GM12892 (cell line): ENCODE measurements around the gene SPCS2.
"Not testable (repeated sequence)": the region's sequence is repeated elsewhere in the genome, so short reads cannot be mapped to it uniquely, and the experiment has no call there.

Source experiments
- DNase-seq: peaks from one replicate; pipeline ENCODE4 v3.0.0; 2011; ENCODE audit not compliant: insufficient read length
- FAIRE-seq: peaks from 2 replicates; lab custom pipeline; 2011; peaks lifted over from hg19 to GRCh38; lab: Jason Lieb, UNC
- POLR2A ChIP-seq: IDR thresholded peaks from 2 replicates; pipeline ENCODE4 v1.6.1; 2011; ENCODE audit warnings: low read depth, low read length, control low read depth
- POLR2AphosphoS5 ChIP-seq: IDR thresholded peaks from 2 replicates; pipeline ENCODE4 v1.6.1; 2011; ENCODE audit warnings: low read depth, low read length, control low read depth
- TAF1 ChIP-seq: IDR thresholded peaks from 2 replicates; pipeline ENCODE4 v1.6.1; 2011; ENCODE audit warnings: low read depth, mild to moderate bottlenecking, control low read depth, low read length, borderline replicate concordance

SPCS2 gene

DNA sequence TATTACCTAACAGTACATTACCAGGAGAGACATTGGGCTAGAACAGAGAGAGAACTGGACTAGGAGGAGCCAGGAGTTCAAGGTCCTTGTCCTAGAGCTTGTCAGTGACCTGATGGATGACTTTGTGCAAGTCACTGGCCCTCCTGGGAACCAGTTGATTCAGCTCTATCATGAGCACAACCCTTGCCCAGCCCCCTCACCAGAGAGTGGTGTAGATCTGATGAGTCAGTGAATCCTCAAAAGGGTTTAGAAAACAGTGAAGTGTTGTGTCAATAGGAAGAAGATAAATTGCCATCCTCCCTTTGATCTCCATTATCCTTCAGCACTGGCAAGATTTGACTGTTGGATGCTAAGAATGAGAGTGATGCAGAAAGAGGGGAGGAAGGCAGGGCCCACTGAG lies 64.0 kb downstream of the SPCS2 start:
- FAIRE-seq = no peak
- DNase-seq = no peak
- TF ChIP-seq TAF1 (no peak), POLR2A (no peak), POLR2AphosphoS5 (no peak)

DNA sequence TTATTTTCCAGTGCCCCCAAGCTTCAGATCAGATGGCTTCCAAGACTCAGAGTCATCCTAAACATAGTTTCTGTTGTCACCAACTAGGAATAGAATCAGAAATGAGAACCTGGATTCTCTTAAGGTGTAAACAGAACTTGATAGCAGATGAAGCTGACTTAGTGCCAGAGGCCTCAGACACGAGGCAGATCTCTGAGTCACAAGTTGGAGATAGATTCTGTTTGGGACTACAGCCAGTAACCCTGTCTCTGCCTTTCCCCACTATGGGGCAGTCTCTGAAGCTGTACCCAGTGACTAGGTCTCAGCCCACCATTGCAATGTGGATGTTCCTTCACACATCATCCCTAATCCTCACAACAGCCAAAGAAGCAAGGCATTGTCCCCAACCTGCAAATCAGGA lies 65.1 kb downstream of the SPCS2 start:
- DNase-seq (no peak), FAIRE-seq (no peak)

DNA sequence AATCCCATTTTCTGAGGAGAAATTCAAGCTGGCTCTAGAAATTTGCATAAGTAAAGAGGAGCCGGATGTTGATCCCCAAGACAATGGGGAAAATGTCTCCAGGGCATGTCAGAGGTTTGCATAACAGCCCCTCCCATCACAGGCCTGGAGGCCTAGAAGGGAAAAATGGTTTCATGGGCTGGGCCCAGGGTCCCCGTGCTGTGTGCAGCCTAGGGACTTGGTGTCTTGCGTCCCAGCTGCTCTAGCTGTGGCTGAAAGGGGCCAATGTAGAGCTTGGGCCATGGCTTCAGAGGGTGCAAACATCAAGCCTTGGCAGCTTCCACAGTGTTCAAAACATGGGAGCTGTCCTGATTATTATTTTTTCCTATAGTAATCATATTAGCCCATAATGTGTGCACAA lies 70.1 kb downstream of the SPCS2 start:
- not testable (repeated sequence) for DNase-seq, FAIRE-seq

More for the DNA sequence above, 65.1 kb downstream of the SPCS2 start:
- no peak for TF ChIP-seq TAF1
- TF ChIP-seq POLR2AphosphoS5 = no peak
- TF ChIP-seq POLR2A = no peak

DNA sequence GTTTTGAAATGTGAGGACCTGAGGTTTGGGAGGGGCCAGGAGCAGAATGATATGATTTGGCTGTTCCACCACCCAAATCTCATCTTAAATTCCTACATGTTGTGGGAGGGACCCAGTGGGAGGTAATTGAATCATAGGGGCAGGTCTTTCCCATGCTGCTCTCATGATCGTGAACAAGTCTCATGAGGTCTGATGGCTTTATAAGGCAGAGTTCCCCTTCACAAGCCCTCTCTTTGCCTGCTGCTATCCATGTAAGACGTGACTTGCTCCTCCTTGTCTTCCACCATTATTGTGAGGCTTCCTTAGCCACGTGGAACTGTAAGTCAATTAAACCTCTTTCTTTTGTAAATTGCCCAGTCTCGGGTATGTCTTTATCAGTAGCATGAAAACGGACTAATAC lies 71.3 kb downstream of the SPCS2 start:
- DNase-seq, FAIRE-seq: not testable (repeated sequence)

DNA sequence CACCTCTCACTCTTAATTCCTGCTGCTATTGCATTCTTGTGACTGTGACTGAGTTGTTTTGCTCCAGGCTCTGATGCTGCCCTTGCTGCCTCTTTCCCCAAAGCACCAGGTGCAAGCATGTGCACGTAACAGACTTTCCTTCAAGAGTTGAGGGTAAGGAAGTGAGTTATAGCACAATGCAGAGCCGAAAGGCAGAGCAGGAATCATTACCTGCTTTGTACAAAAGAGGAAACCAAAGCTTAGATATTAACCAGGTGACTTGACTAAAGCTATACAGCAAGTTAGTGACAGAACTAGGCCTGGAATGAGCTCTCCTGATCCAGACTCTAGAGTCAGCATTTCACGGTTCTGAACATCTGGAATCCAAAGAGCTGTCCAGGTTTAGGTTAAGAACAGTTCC lies 73.2 kb downstream of the SPCS2 start:
- TF ChIP-seq TAF1 = no peak
- TF ChIP-seq POLR2AphosphoS5 = no peak
- no peak for TF ChIP-seq POLR2A
- FAIRE-seq = no peak
- DNase-seq = no peak

DNA sequence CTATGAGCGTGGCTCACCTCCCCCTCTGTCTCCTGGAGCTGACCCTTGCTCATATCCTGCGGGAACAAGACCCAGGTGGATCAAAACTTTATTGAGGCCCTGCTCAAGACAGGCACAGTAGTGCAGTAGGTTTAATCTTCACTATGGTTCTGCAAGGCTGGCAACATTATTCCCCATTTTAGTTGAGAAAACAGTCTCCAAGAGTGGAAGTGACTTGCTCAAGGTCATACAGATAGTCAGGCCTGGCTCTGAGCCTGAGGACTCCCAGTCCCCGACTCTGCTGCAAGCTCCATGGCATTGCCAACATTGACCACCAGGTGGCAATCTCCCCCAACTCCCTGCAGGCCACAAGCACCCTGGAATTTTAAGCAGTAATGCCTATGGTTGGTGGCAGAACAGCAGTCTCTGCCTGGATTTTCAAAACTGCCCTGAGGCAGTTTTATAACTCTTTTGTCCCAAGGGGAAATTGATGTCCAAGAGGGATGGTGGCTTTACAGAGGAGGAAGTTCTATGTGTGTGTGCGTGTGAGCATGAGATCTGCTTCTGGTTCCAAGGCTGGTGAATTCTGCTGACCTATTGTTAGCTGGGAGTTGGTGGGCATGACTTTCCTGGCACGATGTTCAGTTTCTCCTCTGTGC lies 73.8 kb downstream of the SPCS2 start:
- FAIRE-seq (peak; percentile 93), DNase-seq (peak; percentile 49)
- no peak for TF ChIP-seq TAF1
- no peak for TF ChIP-seq POLR2AphosphoS5
- TF ChIP-seq POLR2A = no peak

DNA sequence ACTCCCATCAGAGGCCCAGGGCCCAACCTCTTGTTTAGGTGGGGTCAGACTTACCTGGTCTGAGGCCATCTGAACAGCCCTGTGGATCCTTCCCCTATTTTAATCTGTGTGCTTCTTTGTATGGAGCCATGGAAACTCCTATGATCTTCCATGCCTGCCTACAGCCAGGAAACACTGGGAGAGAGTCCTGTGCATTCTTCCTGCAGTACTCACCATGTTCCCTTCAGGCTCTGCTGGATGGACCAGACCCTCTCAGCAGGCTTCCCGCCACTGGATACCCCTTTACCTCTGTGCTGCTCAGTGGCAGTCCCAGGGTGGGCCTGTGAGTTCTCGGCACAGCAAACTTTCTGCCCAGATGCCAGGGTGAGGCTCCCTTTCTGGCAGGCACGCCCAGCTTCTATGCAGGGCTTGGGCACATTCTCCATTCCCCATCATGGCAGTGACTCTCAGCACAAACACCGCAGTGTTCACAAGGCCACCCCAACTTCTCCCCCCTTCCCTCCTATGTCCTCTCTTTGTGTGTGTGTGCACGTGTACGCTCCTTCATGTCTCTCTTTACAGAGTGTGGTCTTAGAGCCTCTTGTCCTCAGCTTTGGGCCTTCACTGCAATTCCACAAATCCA lies 74.5 kb downstream of the SPCS2 start:
- no peak for FAIRE-seq
- TF ChIP-seq TAF1 (no peak), POLR2AphosphoS5 (no peak), POLR2A (no peak)
- no peak for DNase-seq

DNA sequence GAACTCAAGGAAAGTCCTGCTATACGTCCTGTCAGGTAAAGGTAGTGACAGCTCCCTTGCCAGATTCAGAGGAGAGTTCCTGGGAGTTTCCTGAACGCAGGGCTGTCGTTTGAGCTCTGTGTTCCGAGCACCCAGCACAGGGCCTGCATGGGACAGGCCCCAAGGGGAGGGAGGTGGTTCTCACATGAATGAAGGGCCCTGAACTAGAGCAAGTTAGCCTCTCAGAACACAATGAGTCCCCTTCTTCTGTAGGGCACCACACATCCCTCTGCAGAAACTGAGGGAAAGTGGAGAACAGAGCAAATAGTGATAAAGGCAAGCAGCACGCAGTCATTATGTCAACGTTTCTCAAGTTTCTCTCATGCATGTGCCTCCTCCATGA lies 75.0 kb downstream of the SPCS2 start:
- FAIRE-seq (no peak), DNase-seq (no peak)
- TF ChIP-seq TAF1 (no peak), POLR2A (no peak), POLR2AphosphoS5 (no peak)

DNA sequence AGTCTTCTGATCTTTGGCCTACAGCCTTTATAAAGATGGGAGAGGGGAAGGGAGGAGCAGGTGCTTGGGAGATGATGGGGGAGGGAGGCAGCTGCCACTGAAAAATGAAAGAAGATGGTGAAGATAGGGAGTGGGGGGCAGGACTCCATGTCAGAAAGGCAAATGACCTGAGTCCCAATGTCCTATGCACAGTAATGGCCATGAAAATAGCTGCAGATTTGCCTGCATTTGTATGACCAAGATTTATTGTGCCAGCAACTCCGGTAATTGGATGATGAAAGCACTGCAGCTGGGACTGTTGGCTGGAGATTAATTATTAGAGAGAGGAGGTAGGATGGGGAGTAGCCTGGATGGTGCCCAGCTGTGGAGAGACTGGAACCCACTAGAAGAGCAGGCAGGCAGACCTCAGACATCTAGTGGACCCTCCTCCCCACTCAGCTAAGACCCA lies 75.7 kb downstream of the SPCS2 start:
- TF ChIP-seq POLR2A = no peak
- no peak for TF ChIP-seq TAF1
- TF ChIP-seq POLR2AphosphoS5 = no peak
- DNase-seq (no peak), FAIRE-seq (no peak)

DNA sequence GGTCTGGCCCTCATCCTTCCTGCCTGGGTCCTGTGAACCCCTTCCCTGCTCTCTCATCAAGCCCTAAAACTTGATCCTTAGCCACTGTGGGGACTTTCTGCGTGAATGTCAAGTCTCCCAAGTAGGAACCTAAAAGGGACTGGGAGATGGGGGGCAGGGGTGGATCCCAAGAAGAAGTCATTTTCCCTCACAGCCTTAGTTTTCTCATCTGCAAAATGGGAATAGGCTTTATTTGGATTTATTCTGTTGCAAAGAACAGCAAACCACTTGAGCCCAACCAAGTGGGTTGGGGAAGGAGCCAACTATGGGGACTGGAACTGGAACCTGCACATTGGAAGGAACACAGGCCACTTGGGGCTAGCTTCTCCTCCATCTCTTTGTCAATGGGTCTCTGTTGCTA lies 76.5 kb downstream of the SPCS2 start:
- TF ChIP-seq POLR2AphosphoS5 (no peak), POLR2A (no peak), TAF1 (no peak)
- FAIRE-seq = no peak
- DNase-seq = no peak

DNA sequence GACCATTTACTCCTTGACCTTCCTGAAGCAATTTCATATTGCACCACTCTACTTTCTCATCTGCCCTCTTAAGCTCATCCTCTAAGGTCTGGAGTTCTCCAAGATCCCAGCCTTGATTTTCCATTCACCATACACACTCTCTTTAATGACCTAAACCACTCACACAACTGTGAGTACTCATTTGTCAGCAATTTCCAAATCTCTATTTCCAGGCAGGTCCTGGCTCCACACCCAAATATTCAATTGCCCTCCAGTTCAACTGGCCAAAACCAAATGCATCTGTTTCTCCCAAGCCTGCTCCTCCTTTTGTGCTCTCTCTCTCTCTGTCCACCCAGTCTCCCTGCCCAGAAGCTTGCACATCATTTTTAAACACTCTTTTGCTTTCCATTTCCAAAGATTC lies 79.3 kb downstream of the SPCS2 start:
- DNase-seq (no peak), FAIRE-seq (no peak)
- TF ChIP-seq POLR2AphosphoS5 = no peak
- TF ChIP-seq POLR2A = no peak
- no peak for TF ChIP-seq TAF1
